A549 (cell line): ENCODE results near the gene MPND.

Experiments used
- ESRRA ChIP-seq: fragments of 150-350 bp; IDR thresholded peaks from 2 replicates; pipeline ENCODE4 v1.6.1; 2014; ENCODE audit warnings: mild to moderate bottlenecking, low read length, borderline replicate concordance
- POLR2A ChIP-seq: IDR thresholded peaks from 2 replicates; pipeline ENCODE4 v1.6.1; 2012; ENCODE audit warnings: mild to moderate bottlenecking, low read length
- RAD21 ChIP-seq, 2 experiments: fragments of >200 bp in 1 of 2; sonication (Bioruptor Twin) in 1 of 2; formaldehyde crosslinking in 1 of 2; IDR thresholded peaks in 1 of 2; conservative IDR thresholded peaks in 1 of 2; 2 replicates in 1 of 2; 3 replicates in 1 of 2; pipeline ENCODE4 v1.6.1; 2012 to 2018; ENCODE audit warnings: inconsistent platforms in 1 of 2
- SREBF2 ChIP-seq: fragments of 450-650 bp; IDR thresholded peaks from 2 replicates; pipeline ENCODE4 v1.6.1; 2014; ENCODE audit warnings: mild to moderate bottlenecking, moderate library complexity
- TF ChIP-seq, protein P1 (sequence below): fragments of >200 bp; sonication (Bioruptor Twin); formaldehyde crosslinking; IDR thresholded peaks from 3 replicates; pipeline ENCODE4 v1.5.1; 2016
- TF ChIP-seq, protein P2 (sequence below): fragments of 200-600 bp; sonication (generic); IDR thresholded peaks from 2 replicates; pipeline ENCODE4 v1.6.1; 2016; ENCODE audit warnings: antibody characterized with exemption, mild to moderate bottlenecking, moderate library complexity
- TF ChIP-seq, protein P3 (sequence below): fragments of 150-350 bp; IDR thresholded peaks from 2 replicates; pipeline ENCODE4 v1.6.1; 2014; ENCODE audit warnings: low read depth, mild to moderate bottlenecking, low read length
- TF ChIP-seq, protein P4 (sequence below): fragments of 450-650 bp; IDR thresholded peaks from 2 replicates; pipeline ENCODE4 v1.6.1; 2014; ENCODE audit warnings: antibody characterized with exemption

DNA sequence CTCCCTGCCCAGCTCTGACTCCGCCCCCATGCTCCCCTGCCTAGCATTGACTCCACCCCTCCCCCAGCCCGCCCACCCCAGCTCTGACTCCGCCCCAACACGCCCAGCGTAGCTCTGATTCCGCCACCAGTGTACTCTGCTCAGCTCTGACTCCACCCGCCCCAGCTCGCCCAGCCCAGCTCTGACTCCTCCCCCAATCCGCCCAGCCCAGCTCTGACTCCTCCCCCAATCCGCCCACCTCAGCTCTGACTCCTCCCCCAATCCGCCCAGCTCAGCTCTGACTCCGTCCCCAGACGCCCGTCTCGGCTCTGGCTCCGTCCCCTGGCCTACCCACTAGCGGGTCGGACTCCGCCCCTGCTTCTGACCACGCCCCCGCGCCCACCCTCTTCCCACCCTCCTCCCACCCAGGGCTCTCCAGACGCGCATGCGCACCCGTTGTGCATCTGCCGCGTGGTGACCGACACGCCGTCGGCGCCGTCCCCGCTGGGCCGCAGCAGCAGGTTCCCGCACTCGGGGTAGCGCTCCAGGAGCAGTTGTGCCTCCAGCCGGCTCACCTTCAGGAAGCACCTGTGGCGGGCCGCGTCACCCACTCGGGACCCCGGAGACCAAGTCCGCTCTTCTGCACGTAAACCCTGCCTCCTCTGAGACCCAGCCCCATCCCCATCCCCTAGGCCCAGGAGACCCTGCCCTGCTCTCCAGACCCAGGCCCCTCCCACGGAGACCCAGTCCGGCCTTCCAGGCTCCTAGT, 14.9 kb upstream of the MPND start:
- TF ChIP-seq RAD21 (conservative IDR thresholded peaks at IDR 0.05 in 1 of 2, IDR thresholded peaks at IDR 0.05 in 1 of 2) (no peak), ESRRA (no peak), SREBF2 (no peak), POLR2A (no peak)
- TF ChIP-seq, protein P1, sequence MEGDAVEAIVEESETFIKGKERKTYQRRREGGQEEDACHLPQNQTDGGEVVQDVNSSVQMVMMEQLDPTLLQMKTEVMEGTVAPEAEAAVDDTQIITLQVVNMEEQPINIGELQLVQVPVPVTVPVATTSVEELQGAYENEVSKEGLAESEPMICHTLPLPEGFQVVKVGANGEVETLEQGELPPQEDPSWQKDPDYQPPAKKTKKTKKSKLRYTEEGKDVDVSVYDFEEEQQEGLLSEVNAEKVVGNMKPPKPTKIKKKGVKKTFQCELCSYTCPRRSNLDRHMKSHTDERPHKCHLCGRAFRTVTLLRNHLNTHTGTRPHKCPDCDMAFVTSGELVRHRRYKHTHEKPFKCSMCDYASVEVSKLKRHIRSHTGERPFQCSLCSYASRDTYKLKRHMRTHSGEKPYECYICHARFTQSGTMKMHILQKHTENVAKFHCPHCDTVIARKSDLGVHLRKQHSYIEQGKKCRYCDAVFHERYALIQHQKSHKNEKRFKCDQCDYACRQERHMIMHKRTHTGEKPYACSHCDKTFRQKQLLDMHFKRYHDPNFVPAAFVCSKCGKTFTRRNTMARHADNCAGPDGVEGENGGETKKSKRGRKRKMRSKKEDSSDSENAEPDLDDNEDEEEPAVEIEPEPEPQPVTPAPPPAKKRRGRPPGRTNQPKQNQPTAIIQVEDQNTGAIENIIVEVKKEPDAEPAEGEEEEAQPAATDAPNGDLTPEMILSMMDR = no peak
- TF ChIP-seq, protein P2, sequence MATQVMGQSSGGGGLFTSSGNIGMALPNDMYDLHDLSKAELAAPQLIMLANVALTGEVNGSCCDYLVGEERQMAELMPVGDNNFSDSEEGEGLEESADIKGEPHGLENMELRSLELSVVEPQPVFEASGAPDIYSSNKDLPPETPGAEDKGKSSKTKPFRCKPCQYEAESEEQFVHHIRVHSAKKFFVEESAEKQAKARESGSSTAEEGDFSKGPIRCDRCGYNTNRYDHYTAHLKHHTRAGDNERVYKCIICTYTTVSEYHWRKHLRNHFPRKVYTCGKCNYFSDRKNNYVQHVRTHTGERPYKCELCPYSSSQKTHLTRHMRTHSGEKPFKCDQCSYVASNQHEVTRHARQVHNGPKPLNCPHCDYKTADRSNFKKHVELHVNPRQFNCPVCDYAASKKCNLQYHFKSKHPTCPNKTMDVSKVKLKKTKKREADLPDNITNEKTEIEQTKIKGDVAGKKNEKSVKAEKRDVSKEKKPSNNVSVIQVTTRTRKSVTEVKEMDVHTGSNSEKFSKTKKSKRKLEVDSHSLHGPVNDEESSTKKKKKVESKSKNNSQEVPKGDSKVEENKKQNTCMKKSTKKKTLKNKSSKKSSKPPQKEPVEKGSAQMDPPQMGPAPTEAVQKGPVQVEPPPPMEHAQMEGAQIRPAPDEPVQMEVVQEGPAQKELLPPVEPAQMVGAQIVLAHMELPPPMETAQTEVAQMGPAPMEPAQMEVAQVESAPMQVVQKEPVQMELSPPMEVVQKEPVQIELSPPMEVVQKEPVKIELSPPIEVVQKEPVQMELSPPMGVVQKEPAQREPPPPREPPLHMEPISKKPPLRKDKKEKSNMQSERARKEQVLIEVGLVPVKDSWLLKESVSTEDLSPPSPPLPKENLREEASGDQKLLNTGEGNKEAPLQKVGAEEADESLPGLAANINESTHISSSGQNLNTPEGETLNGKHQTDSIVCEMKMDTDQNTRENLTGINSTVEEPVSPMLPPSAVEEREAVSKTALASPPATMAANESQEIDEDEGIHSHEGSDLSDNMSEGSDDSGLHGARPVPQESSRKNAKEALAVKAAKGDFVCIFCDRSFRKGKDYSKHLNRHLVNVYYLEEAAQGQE = no peak
- TF ChIP-seq, protein P3, sequence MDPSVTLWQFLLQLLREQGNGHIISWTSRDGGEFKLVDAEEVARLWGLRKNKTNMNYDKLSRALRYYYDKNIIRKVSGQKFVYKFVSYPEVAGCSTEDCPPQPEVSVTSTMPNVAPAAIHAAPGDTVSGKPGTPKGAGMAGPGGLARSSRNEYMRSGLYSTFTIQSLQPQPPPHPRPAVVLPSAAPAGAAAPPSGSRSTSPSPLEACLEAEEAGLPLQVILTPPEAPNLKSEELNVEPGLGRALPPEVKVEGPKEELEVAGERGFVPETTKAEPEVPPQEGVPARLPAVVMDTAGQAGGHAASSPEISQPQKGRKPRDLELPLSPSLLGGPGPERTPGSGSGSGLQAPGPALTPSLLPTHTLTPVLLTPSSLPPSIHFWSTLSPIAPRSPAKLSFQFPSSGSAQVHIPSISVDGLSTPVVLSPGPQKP = no peak
- TF ChIP-seq, protein P4, sequence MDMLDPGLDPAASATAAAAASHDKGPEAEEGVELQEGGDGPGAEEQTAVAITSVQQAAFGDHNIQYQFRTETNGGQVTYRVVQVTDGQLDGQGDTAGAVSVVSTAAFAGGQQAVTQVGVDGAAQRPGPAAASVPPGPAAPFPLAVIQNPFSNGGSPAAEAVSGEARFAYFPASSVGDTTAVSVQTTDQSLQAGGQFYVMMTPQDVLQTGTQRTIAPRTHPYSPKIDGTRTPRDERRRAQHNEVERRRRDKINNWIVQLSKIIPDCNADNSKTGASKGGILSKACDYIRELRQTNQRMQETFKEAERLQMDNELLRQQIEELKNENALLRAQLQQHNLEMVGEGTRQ = no peak
